A673 (cell line): ENCODE data around the gene TMEM18. TPM values are rescaled to one million over a fixed set of nuclear protein-coding genes. Genes with fewer than 3 reads are reported as not detected.

Experiments used
- BruUV-seq: library from RNA; stranded (reverse); fragments of 400-500 nt; replicated peaks from 2 replicates; lab custom pipeline; 2021; lab: Mats Ljungman, UMichigan
- CTCF ChIA-PET: fragments of 300-600 bp; sonication (Branson Sonifier 250); formaldehyde crosslinking; loops from one replicate; lab custom pipeline; 2022; ENCODE audit warnings: antibody characterized with exemption; lab: Charles Lee
- POLR2A ChIA-PET: fragments of 300-600 bp; sonication (Branson Sonifier 250); formaldehyde crosslinking; loops from one replicate; lab custom pipeline; 2022; ENCODE audit warnings: antibody characterized with exemption; ENCODE audit not compliant: low non-redundant PET; lab: Charles Lee
- DNase-seq: peaks from one replicate; pipeline ENCODE4 v3.0.0-alpha.2; 2015; ENCODE audit warnings: low spot score
- H3K27ac ChIP-seq: fragments of 200-600 bp; sonication (generic); 2 replicates; pipeline ENCODE4 v1.5.1; 2016; ENCODE audit warnings: mixed run types, low read depth, mild to moderate bottlenecking, mixed read lengths, antibody characterized with exemption, low read length; ENCODE audit not compliant: poor library complexity, severe bottlenecking
- H3K27me3 ChIP-seq: fragments of 200-600 bp; sonication (generic); replicated peaks from 2 replicates; pipeline ENCODE4 v1.6.1; 2017; ENCODE audit warnings: mixed run types, low read depth, mild to moderate bottlenecking, mixed read lengths, antibody characterized with exemption, low read length; ENCODE audit not compliant: insufficient read depth, poor library complexity
- H3K36me3 ChIP-seq: fragments of 200-600 bp; sonication (generic); 2 replicates; pipeline ENCODE4 v1.6.1; 2016; ENCODE audit warnings: mixed run types, mild to moderate bottlenecking, mixed read lengths, antibody characterized with exemption, low read length; ENCODE audit not compliant: insufficient read depth, poor library complexity, severe bottlenecking
- H3K4me1 ChIP-seq: fragments of 200-600 bp; sonication (generic); 2 replicates; pipeline ENCODE4 v1.6.1; 2017; ENCODE audit warnings: mixed run types, mild to moderate bottlenecking, mixed read lengths, antibody characterized with exemption, low read length; ENCODE audit not compliant: insufficient read depth, poor library complexity, severe bottlenecking
- H3K4me3 ChIP-seq: fragments of 200-600 bp; sonication (generic); 2 replicates; pipeline ENCODE4 v1.5.1; 2016; ENCODE audit warnings: low read depth, mixed run types, mild to moderate bottlenecking, mixed read lengths, low read length; ENCODE audit not compliant: poor library complexity, severe bottlenecking
- H3K9me3 ChIP-seq: fragments of 200-600 bp; sonication (generic); 2 replicates; pipeline ENCODE4 v1.6.1; 2016; ENCODE audit warnings: mixed run types, low read depth, mild to moderate bottlenecking, mixed read lengths, antibody characterized with exemption, low read length; ENCODE audit not compliant: poor library complexity, severe bottlenecking
- EZH2 ChIP-seq: fragments of 200-600 bp; sonication (generic); IDR thresholded peaks from 2 replicates; pipeline ENCODE4 v1.6.1; 2017; ENCODE audit warnings: borderline replicate concordance, low read depth, mild to moderate bottlenecking, mixed read lengths, antibody characterized with exemption, low read length; ENCODE audit not compliant: poor library complexity, severe bottlenecking
- intact Hi-C: fragments of 100-400 bp; cut with micrococcal nuclease; formaldehyde crosslinking; loops from one replicate; pipeline ENCODE4 v1.10.0; 2022; ENCODE audit not compliant: unreplicated experiment
- total RNA-seq: library from RNA; stranded (reverse); gene quantifications from 2 replicates; pipeline ENCODE4 v1.2.3, GENCODE V29; 2021
- TF ChIP-seq, protein P1 (sequence below): fragments of 300-800, 200-600 bp; sonication (generic); conservative IDR thresholded peaks from 2 replicates; pipeline ENCODE4 v1.5.1; 2017; ENCODE audit warnings: low read depth, mild to moderate bottlenecking, antibody characterized with exemption, low read length, moderate library complexity, mixed read lengths

The TMEM18 gene
- total RNA-seq, 1 experiment from 2014 or later, result 29.0 TPM

DNA sequence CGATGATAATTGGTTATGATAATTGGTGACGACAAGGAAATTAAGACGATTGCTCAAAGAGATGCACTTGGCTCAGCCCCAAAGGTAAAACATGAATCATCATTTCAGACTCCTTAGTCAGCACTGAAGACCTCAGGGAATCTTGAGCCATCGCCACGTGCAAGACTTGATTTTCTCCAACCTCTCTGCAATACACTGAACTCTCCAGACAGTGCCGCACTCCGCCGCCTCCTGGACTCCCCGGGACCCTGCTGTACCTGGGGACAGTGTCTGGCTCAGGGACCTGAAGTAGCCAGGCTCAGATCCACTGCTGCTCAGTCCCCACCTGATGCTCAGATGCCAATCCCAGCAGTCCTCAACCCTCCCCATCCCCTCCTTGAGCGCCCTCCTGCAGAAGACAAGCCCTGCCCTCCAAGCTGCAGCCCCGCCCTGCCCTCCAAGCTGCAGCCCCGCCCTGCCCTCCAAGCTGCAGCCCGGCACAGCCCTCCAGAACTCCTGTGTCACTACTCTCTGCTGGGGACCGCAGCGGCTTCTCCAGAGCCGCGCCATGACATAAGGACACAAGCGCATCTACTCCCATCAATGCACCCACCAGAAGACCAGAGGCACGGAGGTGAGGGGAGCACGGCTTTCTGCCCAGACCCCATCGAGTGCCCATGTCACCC, 1.1 kb downstream of the TMEM18 start:
- Histone ChIP-seq H3K4me3 (peak overlapping the region; percentile 77), H3K4me1 (peaks cover 8% of the 10 kb centered on the region), H3K36me3 (no peaks in the 10 kb centered on the region), H3K9me3 (no peaks in the 10 kb centered on the region), H3K27ac (peak overlapping the region; percentile 78), H3K27me3 (no peaks in the 10 kb centered on the region)
- DNase-seq, result no peak
- no peak for TF ChIP-seq EZH2
- TF ChIP-seq, protein P1, sequence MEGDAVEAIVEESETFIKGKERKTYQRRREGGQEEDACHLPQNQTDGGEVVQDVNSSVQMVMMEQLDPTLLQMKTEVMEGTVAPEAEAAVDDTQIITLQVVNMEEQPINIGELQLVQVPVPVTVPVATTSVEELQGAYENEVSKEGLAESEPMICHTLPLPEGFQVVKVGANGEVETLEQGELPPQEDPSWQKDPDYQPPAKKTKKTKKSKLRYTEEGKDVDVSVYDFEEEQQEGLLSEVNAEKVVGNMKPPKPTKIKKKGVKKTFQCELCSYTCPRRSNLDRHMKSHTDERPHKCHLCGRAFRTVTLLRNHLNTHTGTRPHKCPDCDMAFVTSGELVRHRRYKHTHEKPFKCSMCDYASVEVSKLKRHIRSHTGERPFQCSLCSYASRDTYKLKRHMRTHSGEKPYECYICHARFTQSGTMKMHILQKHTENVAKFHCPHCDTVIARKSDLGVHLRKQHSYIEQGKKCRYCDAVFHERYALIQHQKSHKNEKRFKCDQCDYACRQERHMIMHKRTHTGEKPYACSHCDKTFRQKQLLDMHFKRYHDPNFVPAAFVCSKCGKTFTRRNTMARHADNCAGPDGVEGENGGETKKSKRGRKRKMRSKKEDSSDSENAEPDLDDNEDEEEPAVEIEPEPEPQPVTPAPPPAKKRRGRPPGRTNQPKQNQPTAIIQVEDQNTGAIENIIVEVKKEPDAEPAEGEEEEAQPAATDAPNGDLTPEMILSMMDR, result no peak
- BruUV-seq, result TSS peak; percentile 47
- intact Hi-C loops, result loop anchor here (5.0 kb wide), 1 partner anchor 66 kb away; no protein-coding TSS in a partner anchor
- CTCF ChIA-PET, result interaction anchor here (0.7 kb wide), 1 partner anchor 39 kb away, joined by 3 read pairs; no protein-coding TSS in a partner anchor
- POLR2A ChIA-PET, result interaction anchor here (0.7 kb wide), 1 partner anchor 102 kb away, joined by 5 read pairs; no protein-coding TSS in a partner anchor

DNA sequence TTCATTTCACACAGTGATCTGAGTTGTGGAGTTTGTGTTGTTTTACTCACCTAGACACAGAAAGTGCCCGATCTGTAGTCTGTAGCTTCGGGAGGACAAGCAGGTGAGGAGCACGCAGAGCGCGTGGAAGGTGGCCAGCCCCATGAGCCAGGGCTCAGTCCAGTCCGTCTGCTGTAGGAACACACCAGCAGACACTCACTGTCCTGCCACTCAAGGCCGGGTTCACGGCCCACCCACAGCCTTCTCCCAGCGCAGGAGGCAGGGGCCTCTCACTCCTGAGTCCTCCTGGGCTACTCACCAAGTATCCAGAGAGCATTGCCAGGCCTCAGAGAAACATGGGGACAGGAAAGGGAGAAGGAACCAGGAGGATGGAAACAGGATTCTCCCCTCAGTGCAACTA, 1.7 kb downstream of the TMEM18 start:
- Histone ChIP-seq H3K4me3 (peak overlapping the region; percentile 77), H3K27ac (peak overlapping the region; percentile 35), H3K36me3 (no peaks in the 10 kb centered on the region), H3K4me1 (peaks cover 8% of the 10 kb centered on the region), H3K9me3 (no peaks in the 10 kb centered on the region), H3K27me3 (no peaks in the 10 kb centered on the region)
- BruUV-seq, result no TSS peak
- DNase-seq, result no peak
- intact Hi-C loops, result loop anchor here (5.0 kb wide), 1 partner anchor 67 kb away; no protein-coding TSS in a partner anchor
- POLR2A ChIA-PET, result no interaction called here
- CTCF ChIA-PET, result interaction anchor here (0.5 kb wide), 1 partner anchor 65 kb away, joined by 14 read pairs; no protein-coding TSS in a partner anchor
- TF ChIP-seq, protein P1, result no peak
- no peak for TF ChIP-seq EZH2

DNA sequence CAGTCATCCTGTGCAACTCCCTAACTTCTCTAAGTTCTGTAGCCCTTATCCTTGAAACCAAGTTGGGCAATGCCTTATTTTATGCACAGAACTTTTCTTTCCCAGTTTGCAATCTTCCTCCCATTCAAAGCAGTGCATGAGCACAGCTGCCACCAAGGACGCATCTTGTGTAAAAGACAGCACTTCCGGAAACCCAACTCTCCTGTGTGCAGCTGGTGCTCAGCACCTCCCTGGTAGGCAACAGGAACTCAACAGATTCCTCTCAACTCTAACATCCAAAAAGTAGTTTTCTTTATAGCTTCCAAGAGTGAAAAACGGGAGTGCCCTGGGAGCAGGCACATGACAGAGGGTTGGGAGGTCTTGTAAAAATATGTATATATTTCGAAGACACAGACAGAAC, 2.2 kb downstream of the TMEM18 start:
- H3K36me3 ChIP-seq, result peaks cover 2% of the 10 kb centered on the region
- H3K27me3 ChIP-seq, result no peaks in the 10 kb centered on the region
- no peaks in the 10 kb centered on the region for H3K9me3 ChIP-seq
- TF ChIP-seq EZH2, result no peak
- TF ChIP-seq, protein P1, result no peak
- BruUV-seq, result no TSS peak
- no peak overlapping the region for H3K27ac ChIP-seq
- H3K4me1 ChIP-seq, result peaks cover 8% of the 10 kb centered on the region
- ChIA-PET POLR2A (no interaction called here), CTCF (interaction anchor here (0.5 kb wide), 1 partner anchor 65 kb away, joined by 14 read pairs; no protein-coding TSS in a partner anchor)
- DNase-seq, result no peak
- no peak overlapping the region for H3K4me3 ChIP-seq
- intact Hi-C loops, result loop anchor here (5.0 kb wide), 1 partner anchor 67 kb away; no protein-coding TSS in a partner anchor
